Motor neuron (in vitro differentiated cells): ENCODE data around the gene FCRLB. TPM values are rescaled to one million over a fixed set of nuclear protein-coding genes. Genes with fewer than 3 reads are reported as not detected.
"Not testable (repeated sequence)": the region's sequence is repeated elsewhere in the genome, so short reads cannot be mapped to it uniquely, and the experiment has no call there.

ENCODE experiments used
- ATAC-seq, 8 experiments: fragments of 200-7000 bp; cut with Tn5 transposase; replicated peaks in 6 of 8; 2 replicates each; pipeline ENCODE4 v1.8.0; 2021; ENCODE audit warnings: mild to moderate bottlenecking in 8 of 8, moderate library complexity in 8 of 8
- H3K27ac ChIP-seq, 2 donors: fragments of 250-450 bp; sonication (Bioruptor Pico); 2 replicates each; pipeline ENCODE4 v1.9.0; 2021; ENCODE audit warnings: antibody characterized with exemption in 2 of 2, mild to moderate bottlenecking in 2 of 2, moderate library complexity in 1 of 2
- H3K4me1 ChIP-seq, 2 donors: fragments of 250-450 bp; sonication (Bioruptor Pico); replicated peaks in 1 of 2; 2 replicates each; pipeline ENCODE4 v1.6.1; 2021; ENCODE audit warnings: antibody characterized with exemption in 2 of 2, mild to moderate bottlenecking in 2 of 2, moderate library complexity in 1 of 2
- H3K4me3 ChIP-seq, 5 donors: fragments of 250-450 bp; sonication (Bioruptor Pico); 2 replicates each; pipeline ENCODE4 v1.9.0; 2021; ENCODE audit warnings: antibody characterized with exemption in 5 of 5, mild to moderate bottlenecking in 5 of 5, moderate library complexity in 4 of 5
- WGBS, 10 experiments: fragments of 450-650 bp; shearing (Covaris generic); methylation state at CpG; one replicate each; pipeline ENCODE4 v1.0.0; 2022; 5-methylcytosine and 5-hydroxymethylcytosine counted together
- in situ Hi-C, 9 experiments: fragments of 400-800 bp; cut with MboI; loops; one replicate each; pipeline ENCODE4 v1.15.0; 2021; ENCODE audit warnings: low sequenced_read_pairs in 9 of 9, low pct_unique_long_range_greater_than_20kb in 2 of 9; ENCODE audit not compliant: unreplicated experiment in 9 of 9
- total RNA-seq, 8 experiments: library from RNA; unstranded; fragments of 300-600 nt; gene quantifications; 2 replicates each; pipeline versions ENCODE4 v1.2.3 to v1.2.4, GENCODE V29; 2022

Gene FCRLB
- total RNA-seq, 8 experiments from 2014 or later, result 0.59 to 7.0 (median 1.4) TPM

DNA sequence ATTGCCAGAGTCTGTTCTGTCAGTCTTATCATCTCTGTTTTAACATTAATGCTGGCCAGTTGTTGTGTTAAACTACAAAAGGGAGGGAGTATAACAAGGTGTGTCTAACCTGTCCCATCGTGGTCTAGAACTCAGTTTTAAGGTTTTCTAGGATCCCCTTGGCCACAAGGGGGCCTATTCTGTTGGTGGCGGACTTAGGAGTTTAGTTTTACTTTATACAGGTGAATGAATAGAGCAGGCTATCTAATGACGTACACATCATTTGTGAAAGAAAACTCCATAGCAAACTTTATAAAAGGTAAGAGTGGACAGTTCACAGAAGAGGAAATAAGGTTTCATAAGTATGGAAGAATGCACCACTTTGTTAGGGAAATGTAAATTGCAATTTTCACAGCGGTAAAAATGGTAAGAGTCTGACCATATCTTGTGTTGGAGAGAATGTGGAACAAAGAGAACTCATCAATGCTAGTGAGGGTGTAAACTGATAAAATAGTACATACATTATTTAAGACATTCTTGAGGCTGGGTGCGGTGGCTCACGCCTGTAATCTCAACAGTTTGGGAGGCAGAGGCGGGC lies 42.3 kb downstream of the FCRLB start:
- 68 to 92% (median 80%) methylated on average over 2 to 7 of the region's 7 CpGs; no CpG with 5 or more reads in 1 of the 10 experiments for WGBS, 10 experiments
- in situ Hi-C loops, result no loop called here
- no peak for ATAC-seq
- Histone ChIP-seq H3K27ac (no peak overlapping the region), H3K4me3 (no peak overlapping the region), H3K4me1 (peaks cover 3 to 10% of the 10 kb centered on the region in 2 donors)

DNA sequence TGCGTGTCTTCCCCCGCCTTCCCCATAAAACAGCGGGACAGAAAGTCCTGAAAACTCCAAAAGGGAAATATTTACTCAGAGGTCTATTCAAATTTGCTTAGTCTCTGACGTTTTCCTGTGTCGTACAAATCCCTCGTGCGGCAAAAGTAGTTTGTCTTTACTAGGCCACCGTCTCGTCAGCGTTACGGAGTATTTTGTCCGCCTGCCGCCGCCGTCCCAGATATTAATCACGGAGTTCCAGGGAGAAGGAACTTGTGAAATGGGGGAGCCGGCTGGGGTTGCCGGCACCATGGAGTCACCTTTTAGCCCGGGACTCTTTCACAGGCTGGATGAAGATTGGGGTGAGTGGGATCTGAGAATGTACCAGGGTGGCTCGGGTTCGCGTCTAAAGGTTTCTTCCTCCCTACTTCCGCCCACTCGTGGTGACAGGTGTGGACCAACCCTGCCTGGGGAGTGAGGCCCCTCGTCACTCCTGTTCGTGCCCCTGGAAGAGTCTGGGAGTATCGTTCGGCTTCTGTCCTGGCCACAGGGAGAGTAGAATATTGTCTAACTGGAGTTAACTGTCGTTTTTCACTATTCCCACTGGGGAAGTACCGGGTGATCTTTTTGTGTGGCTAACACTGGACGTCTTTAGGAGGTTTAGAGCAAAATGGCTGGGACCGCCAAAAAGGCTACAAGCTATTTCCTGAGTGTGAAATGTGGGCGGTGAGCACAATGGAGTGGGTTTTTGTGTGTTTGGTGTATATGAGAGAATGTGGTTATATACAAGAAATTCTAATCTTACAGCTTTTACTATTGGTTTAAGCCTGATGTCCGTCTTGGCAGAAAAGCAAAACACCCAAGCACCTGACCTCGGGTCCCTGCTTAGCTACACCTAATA lies 45.0 kb downstream of the FCRLB start, which contains the start of gene ATF6:
Gene ATF6 (plus strand): TSS at position 219 of the 880 bp plus-strand sequence. CDS start 41 bp downstream, at position 260.
- H3K4me3 ChIP-seq, result peak within 1 kb of the TSS; percentile 63 to 93 (median 65)
- H3K27ac ChIP-seq, result peak within 1 kb of the TSS; percentile 52 to 82
- in situ Hi-C loops, result no loop called here
- peaks cover 3 to 10% of the 10 kb centered on the region in 2 donors for H3K4me1 ChIP-seq
- ATAC-seq, result peak; percentile 76 to 91 (median 86)
- WGBS, 10 experiments, result 0 to 2% (median 0%) methylated on average over 1 to 34 of the region's 35 CpGs

DNA sequence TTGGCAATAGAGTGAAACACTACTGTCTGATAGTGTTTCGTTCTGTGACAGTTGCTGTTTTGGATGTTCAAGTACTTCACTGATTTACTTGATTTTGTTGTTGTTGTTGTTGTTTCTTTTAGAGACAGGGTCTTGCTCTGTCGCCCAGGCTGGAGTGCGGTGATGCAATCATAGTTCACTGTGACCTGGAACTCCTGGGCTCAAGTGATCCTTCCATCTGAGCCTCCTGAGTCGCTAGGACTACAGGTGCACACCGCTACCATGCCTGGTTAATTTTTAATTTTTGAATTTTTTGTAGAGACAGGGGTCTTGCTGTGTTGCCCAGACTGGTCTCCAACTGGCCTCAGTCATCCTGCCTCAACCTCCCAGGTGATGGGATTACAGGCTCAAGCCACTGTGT lies 47.1 kb downstream of the FCRLB start:
- in situ Hi-C loops, result no loop called here
- Histone ChIP-seq H3K4me1 (peaks cover 3 to 10% of the 10 kb centered on the region in 2 donors), H3K4me3 (no peak overlapping the region), H3K27ac (no peak overlapping the region)
- no peak for ATAC-seq
- 84 to 100% (median 96%) methylated on average over 1 to 5 of the region's 5 CpGs; no CpG with 5 or more reads in 2 of the 10 experiments for WGBS, 10 experiments

DNA sequence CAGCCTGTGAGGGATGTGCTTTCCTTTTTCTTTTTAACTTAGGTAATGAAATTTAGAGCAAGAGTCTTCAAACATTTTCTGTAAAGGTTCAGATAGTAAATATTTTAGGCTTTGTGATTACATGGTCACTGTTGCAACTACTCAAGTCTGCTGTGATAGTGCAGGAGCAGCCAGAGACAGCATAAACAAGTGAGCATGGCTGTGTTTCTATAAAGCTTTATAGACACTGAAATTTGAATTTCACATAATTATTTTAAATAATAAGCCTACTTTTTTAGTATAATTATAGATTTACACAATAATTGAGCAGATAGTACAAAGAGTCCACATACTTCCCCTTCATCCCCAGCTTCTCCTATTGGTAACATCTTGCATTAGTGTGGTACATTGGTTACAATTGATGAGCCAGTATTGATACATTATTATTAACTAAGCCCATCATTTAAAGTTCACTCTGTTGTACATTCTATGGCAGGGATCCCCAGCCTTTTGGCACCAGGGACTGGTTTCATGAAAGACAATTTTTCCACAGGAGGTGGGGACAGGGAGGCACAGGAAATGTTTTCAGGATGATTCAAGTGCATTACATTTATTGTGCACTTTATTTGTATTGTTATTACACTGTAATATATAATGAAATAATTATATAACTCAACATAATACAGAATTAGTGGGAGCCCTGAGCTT lies 47.8 kb downstream of the FCRLB start:
- in situ Hi-C loops, result no loop called here
- ATAC-seq, result no peak
- H3K4me1 ChIP-seq, result peaks cover 3 to 10% of the 10 kb centered on the region in 2 donors
- H3K4me3 ChIP-seq, result no peak overlapping the region
- no peak overlapping the region for H3K27ac ChIP-seq

DNA sequence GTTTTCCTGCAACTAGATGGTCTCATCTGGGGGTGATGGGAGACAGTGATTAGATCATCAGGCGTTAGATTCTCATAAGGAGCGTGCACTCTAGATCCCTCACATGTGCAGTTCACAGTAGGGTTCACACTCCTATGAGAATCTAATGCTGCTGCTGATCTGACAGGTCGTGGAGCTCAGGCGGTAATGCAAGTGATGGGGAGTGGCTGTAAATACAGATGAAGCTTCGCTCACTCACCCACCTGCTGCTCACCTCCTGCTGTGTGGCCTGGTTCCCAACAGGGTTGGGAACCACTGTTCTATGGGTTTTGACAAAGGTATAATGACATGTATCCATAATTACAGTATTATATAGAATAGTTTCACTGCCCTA lies 48.3 kb downstream of the FCRLB start:
- H3K4me1 ChIP-seq, result peaks cover 3 to 10% of the 10 kb centered on the region in 2 donors
- in situ Hi-C loops, H3K4me3 ChIP-seq, ATAC-seq, H3K27ac ChIP-seq: not testable (repeated sequence)
- 70 to 100% (median 88%) methylated on average over 1 to 5 of the region's 5 CpGs; no CpG with 5 or more reads in 2 of the 10 experiments for WGBS, 10 experiments

DNA sequence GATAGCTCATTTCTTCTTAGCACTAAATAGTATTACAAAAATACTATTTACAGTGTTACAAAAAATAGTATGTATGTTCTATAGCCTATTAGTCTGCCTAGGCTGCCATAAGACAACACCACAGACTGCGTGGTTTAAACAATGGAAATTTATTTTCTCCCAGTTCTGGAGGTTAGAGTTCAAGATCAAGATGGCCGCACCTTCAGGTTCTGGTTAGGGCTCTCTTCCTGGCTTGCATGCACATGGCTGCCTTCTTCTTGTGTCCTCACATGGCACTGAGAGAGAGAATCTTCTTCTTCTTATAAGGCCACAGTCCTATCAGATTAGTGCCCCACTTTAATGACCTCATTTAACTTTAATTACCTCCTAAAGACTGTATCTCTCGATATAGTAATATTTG lies 48.9 kb downstream of the FCRLB start:
- peaks cover 3 to 10% of the 10 kb centered on the region in 2 donors for H3K4me1 ChIP-seq
- ATAC-seq, result no peak
- in situ Hi-C loops, result no loop called here
- WGBS, 10 experiments, result 80 to 100% (median 96%) methylated on average over 1 to 3 of the region's 3 CpGs; no CpG with 5 or more reads in 1 of the 10 experiments
- H3K4me3 ChIP-seq, result no peak overlapping the region
- H3K27ac ChIP-seq, result no peak overlapping the region

DNA sequence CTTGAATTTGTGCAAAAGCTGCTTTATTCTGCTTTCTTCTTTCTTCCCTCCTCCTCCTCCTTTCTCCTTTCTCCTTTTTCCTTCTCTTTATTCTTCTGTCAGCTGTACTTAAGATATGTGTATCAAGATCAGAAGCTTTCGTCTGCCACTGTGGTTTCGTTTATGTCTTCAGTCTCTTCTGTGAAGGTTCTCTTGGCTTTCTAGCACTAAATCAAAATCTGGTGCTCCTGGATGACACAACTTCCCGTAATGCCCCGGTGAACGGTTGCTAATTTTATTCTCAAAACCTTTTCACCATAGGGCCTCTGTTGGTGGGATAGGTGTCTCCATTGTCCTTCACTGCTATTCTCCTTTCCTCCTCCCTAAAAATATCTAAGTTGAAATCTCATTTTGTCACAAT lies 49.8 kb downstream of the FCRLB start:
- H3K27ac ChIP-seq, result no peak overlapping the region
- ATAC-seq, result no peak
- in situ Hi-C loops, result no loop called here
- H3K4me3 ChIP-seq, result no peak overlapping the region
- H3K4me1 ChIP-seq, result peaks cover 3 to 10% of the 10 kb centered on the region in 2 donors
- 71 to 96% (median 88%) methylated on average over 4 to 5 of the region's 5 CpGs for WGBS, 10 experiments

DNA sequence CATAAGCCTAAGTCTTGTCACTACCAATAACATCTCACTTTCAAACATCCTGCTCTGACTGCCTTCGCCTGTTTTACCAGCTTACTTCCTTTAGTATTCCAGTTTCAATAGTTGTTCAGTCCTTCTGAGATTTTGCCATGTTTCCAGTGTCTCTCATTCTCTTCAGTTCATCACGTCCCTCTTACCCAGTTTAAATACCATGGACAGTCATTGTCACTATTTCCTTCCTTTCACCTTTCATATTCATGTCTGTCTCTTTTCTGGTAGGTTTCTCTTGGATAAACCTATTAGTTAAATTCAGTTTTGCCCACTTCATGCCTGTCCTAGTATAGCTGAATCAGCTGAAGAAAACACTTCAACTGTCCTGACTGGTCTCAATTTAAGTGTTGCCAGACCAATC lies 50.6 kb downstream of the FCRLB start:
- Histone ChIP-seq H3K4me3 (no peak overlapping the region), H3K4me1 (peaks cover 2 to 9% of the 10 kb centered on the region in 2 donors), H3K27ac (no peak overlapping the region)
- WGBS, 10 experiments, result 54 to 100% (median 87%) methylated on average over 1 to 2 of the region's 2 CpGs
- in situ Hi-C loops, result no loop called here
- no peak for ATAC-seq

DNA sequence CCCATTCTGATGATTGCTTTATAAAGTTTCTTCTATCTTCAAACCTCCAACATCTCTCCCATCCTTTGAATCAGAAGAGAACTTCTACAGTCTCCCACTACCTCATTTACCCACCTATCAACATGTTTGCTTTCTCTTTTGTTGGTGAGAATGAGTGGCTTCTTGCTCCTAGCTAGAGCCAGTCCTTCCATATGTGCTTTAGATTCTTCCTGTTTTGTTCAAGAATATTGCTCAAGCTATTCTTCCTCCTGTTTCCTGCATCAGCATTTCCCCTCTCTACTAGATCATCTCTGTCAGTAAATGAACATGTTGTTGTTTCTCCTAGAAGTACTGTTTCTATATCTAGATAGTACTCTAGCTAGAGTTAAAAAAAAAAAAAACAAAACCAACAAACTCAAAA lies 51.1 kb downstream of the FCRLB start:
- in situ Hi-C loops, result no loop called here
- no peak for ATAC-seq
- Histone ChIP-seq H3K27ac (no peak overlapping the region), H3K4me3 (no peak overlapping the region), H3K4me1 (peaks cover 0 to 5% of the 10 kb centered on the region in 2 donors)

DNA sequence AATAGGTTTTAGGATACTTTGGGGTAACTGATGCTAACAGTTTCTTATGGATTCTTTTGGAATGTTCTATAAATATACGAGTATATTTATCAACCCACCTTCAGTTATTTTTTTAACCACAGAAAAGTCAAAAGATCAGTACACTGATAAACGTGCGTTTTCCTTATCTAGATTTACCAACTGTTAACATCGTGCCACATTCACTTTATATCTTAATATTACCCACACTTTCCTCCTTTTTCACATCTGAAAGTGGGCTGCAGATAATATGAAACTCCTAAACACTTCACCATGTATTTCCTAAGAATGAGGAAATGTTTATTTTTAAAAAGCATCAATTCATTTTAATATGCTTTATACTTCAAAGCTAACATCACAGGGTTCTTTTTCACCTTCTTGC lies 52.4 kb downstream of the FCRLB start:
- Histone ChIP-seq H3K4me1 (no peaks in the 10 kb centered on the region), H3K27ac (no peak overlapping the region), H3K4me3 (no peak overlapping the region)
- ATAC-seq, result no peak
- 76 to 100% (median 90%) methylated on average over 2 to 4 of the region's 4 CpGs for WGBS, 10 experiments
- in situ Hi-C loops, result no loop called here

DNA sequence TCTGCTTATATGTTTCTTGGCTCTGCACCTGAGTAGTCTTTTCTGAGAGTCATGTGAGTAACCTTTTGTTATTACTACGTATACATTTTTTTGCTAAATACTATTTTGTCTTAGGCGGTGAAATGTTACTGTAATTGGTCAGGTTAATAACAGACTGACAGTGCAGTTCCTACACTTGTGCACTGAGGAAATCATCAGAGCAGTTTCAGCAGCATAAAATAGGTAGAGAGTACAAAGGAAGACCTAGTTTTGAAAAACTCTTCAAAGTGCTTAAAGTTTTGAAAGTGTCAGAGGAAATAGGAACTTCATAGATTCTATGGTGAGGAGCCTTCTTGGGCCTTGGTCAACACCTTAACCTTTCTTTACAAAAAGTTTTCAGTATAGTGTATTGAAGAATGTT lies 55.9 kb downstream of the FCRLB start:
- in situ Hi-C loops, result loop anchor here in 5 of 9 experiments (25.0 kb wide), 2 partner anchors 260 to 610 kb away; partner anchors contain the start of genes C1orf226 (in 1 of the 5) and SPATA46 (in 1 of the 5)
- Histone ChIP-seq H3K4me1 (no peaks in the 10 kb centered on the region), H3K27ac (no peak overlapping the region), H3K4me3 (no peak overlapping the region)
- no peak for ATAC-seq
- 90 to 100% (median 98%) methylated on average over 1 to 2 of the region's 2 CpGs for WGBS, 10 experiments
